ENCODE measurements around the gene BANP.
"Not testable (repeated sequence)": the region's sequence is repeated elsewhere in the genome, so short reads cannot be mapped to it uniquely, and the experiment has no call there.

BANP gene

DNA sequence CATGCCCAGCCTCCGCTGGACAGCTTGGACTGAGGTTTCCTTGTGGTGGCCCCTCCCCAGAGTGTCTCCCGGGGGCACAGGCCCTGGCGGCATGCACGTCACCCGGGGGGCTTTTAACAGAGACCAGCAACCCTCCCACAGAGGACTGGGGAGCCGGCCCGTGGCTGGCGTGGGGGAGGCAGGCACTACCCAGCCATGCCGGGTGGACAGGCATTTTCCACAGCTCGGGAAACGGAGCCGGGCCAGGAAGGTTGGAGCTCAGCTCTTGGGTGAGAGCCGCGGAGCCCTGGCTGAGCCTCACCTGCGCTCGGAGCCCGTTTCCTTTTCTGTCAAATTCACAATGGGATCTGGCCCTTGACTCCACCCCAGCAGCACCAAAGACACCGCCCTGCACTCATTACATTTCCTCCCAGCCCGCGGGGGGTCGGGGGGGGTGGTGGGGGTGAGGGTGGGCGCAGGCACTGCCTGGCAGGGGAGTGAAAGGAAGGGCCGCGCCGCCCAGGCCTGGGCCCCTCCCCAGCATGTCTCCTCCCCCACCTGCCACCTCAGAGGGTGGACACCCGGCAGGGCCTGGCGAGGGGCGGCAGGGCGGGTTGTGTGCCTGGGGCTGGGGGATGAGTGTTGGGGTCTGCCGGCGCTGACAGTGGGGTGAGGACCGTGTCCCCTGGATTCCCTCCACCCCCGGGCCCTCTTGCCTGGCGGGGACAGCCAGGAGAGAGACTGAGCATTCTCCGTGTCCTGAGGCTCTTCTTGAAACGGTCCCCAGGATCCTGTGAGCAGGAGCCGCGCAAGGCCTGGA lies 139.3 kb downstream of the BANP start:
- not testable (repeated sequence) for DNase-seq

GRCh38 chr16:88091221-88091971 lies 140.2 kb downstream of the BANP start:
- DNase-seq, result not testable (repeated sequence)

DNA sequence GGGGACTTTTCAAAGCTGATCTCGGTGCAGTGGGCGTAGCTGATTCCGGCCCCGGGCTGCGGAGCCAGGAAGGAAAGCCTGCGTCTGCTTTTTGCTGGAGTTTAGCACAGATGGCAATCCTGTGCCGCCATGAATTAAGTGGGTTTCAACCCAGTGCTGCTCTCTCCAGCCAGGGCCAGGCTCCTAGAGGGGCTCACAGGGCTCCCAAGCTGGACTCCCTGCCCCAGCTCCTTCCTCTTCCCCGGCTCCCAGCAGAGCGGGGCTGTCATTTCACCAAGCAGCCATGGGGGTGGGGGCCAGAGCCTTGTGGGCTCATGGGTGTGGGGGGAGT lies 140.7 kb downstream of the BANP start:
- DNase-seq, result not testable (repeated sequence)

GRCh38 chr16:88092791-88093555 lies 141.7 kb downstream of the BANP start:
- DNase-seq, result not testable (repeated sequence)

GRCh38 chr16:88093556-88094252 lies 142.5 kb downstream of the BANP start:
- not testable (repeated sequence) for DNase-seq

GRCh38 chr16:88094253-88094575 lies 143.0 kb downstream of the BANP start:
- not testable (repeated sequence) for DNase-seq

GRCh38 chr16:88094900-88095299 lies 143.7 kb downstream of the BANP start:
- not testable (repeated sequence) for DNase-seq

GRCh38 chr16:88096659-88097058 lies 145.4 kb downstream of the BANP start:
- not testable (repeated sequence) for DNase-seq

DNA sequence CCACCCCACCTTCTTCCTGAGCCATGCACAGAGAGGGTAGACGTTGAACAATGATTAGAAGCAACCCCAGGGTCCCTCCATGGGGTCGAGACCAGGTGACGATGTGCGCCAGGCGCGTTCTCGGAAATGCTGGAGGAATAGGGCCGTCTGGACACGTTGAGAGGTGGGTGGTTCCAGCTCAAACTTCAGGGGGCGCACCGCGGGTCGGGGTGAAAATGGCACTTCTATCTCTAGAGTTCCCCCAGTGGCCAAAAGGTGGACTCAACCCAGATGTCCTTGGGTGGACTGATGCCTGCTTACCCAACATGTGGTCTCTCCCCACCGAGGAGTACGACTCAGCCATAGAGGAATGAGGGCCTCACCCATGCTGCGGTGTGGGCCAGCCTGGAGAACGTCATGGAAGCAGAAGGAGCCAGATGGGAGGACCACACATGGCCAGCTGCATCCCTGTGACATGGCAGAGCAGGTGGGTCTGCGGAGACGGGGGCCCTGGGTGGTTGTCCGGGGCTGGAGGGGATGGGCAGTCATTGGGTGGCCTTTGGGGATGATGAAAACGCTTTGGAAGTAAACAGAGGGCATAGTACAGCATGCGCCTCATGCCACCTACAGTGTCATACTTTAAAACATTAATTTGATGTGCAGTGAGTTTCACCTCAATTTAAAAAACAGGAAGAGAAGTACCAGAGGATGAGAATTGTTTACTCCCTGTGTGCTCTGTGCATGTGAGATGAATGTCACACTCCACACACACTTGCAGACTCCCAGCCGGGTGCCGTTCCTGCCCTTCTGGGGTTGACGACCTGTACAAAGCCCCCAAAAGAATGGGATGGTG lies 147.7 kb downstream of the BANP start:
- DNase-seq, result not testable (repeated sequence)

DNA sequence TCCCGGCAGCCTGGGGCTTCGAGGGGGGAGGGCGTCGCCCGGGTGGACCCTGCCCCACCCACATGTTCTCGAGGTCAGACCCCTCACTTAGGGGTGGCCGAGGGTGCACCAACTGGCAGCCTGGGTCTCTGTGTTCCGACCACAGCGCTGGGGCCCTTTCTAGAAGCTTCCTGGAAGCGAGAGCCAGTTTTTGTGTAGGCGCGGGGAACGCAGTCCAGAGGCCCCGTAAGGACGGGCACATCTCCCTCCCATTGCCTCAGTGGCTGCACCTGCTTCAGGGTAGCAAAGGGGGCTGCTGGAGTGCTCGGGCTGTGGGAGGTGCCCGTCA lies 148.3 kb downstream of the BANP start:
- no peak for DNase-seq

DNA sequence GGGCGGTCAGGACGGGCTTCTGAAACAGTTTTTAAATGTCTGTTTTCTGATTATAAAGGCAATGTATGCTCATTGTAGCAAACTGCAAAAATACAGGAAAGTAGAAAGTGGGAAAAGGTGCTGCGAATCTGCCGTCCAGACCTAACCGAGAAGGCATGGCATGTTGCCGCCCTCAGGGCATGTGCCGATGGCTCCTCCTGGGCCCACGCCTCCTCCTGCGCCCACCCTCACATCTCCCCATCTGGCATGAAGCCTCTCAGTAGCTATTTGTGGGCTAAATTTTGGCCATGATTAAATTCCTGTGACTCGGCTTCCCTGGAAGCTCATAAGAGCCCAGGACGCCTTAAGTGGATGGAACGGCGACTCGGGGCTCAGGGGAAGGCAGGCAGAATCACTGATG lies 148.7 kb downstream of the BANP start:
- DNase-seq, result not testable (repeated sequence)

DNA sequence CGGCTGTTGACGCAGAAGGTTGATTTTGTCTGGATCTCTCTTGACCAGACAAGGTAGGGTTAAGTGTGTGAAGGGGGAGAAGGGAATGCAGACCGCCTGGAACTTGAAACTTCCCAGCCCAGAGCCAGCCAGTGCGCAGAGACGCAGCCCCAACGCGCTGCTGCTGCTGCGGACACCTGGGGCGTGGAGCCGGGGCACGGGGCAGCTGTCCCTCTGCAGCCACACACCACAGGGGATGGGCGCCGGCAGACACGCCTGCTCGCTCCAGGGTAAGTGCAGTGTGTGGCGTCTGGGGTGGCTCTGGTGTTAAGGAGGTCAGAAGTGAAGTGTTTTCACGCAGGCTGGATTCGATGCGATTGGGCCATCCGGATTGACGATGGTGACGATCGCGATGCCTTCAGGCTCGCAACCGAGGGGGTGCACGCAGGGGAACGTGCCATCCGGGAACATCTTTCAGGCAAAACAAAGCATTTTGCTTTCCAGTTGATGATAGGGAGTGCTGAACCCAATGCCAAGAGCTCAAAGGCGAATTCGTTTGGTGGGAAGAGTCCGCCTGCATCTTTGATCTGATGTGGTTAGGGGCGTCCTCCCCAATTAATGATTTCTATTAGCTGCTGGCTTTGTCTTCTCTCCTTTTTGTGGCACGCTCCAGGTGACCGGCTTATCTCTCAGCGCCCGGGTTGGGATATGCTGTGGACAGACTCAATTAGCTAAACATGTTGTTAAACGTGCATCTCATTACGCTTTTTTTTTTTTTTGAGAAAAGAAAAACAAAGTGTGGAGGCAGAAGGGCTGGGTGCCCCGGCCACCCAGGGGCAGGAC lies 149.8 kb downstream of the BANP start:
- not testable (repeated sequence) for DNase-seq

- not testable (repeated sequence) for DNase-seq
These were observed 150.4 kb downstream of the BANP start for GRCh38 chr16:88101623-88102105.

DNA sequence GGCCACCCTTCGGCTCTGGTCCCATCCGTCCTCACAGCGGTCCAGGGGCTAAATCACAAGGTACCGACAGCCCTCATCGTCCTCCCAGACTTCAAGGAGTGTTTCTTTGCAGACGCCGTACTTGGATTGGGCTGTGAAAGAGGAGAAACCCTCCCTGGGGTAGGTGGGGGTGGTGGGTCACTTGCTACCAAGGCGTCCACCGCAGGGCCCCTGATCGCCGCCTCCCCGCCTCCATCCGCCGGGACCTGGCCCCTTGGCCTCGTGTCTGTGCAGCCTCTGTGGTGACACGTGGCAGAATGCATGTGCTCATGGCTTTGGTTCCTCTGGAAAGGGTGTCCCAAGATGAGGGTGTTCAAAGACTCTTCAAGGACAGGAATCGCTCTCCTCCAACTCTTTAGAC lies 151.4 kb downstream of the BANP start:
- DNase-seq, result no peak

DNA sequence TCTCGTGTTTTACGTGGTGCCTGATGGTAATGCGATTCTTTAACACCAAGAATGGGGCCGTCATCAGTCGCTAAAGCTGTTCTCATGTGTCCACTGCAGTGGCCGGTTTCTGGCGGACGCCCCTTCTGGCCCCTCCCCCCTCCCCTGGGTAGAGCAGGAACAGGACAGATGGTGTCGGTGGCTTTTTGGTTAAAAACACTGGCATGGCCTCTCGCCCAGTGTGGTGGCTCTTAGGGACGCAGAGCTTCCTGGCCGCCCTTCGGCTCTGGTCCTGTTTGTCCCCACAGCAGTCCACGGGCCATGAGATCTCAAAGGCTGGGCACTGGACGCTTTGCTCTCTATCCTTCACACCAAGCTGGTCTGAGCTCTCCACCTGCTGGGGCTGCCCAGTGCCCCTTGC lies 151.8 kb downstream of the BANP start:
- DNase-seq, result no peak

GRCh38 chr16:88103581-88104188 lies 152.5 kb downstream of the BANP start:
- no peak for DNase-seq

DNA sequence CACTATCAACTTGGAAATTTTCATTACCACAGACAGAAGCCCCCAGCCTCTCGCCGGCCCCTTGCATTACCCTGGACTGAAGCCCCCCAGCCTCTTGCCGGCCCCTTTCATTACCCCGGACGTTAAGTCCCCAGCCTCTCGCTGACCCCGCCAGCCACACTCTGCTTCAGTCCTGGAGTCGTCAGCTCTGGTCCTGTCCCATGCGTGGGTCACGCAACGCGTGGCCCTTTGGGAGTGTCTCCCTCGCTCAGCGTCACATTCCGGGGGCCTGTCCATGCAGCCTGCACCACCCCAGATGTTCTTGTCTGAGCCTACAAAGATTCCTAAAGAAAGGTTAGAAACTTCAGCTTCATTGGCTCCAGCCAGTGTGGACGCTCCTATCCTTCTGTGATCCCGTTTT lies 153.1 kb downstream of the BANP start:
- DNase-seq, result not testable (repeated sequence)

GRCh38 chr16:88105574-88106140 lies 154.4 kb downstream of the BANP start:
- not testable (repeated sequence) for DNase-seq

GRCh38 chr16:88106566-88106965 lies 155.3 kb downstream of the BANP start:
- DNase-seq, result not testable (repeated sequence)

- DNase-seq, result no peak
These were observed 157.5 kb downstream of the BANP start for GRCh38 chr16:88108762-88109161.
